DMS153 treated with DMSO at 0.1 percent for 48 hours (cell line): ENCODE data around the gene PTPRJ.
"Not testable (repeated sequence)": the region's sequence is repeated elsewhere in the genome, so short reads cannot be mapped to it uniquely, and the experiment has no call there.

Experiments
- DNase-seq: peaks from one replicate; lab custom pipeline; 2025; ENCODE audit not compliant: unreplicated experiment; lab: John Stamatoyannopoulos, UW

The PTPRJ gene

GRCh38 chr11:48108231-48109045 lies 128.1 kb downstream of the PTPRJ start:
- DNase-seq: no peak

- peak; percentile 64 for DNase-seq
Measured at GRCh38 chr11:48109046-48109666, 128.8 kb downstream of the PTPRJ start.

GRCh38 chr11:48110509-48110766 lies 130.1 kb downstream of the PTPRJ start:
- DNase-seq: no peak

- DNase-seq: no peak
Measured at GRCh38 chr11:48111891-48112290, 131.5 kb downstream of the PTPRJ start.

- DNase-seq: no peak
Measured at GRCh38 chr11:48114740-48115139, 134.4 kb downstream of the PTPRJ start.

GRCh38 chr11:48116437-48117228 lies 136.3 kb downstream of the PTPRJ start:
- DNase-seq: no peak

GRCh38 chr11:48122246-48122645 lies 141.9 kb downstream of the PTPRJ start:
- DNase-seq: no peak

GRCh38 chr11:48122656-48123055 lies 142.3 kb downstream of the PTPRJ start:
- no peak for DNase-seq

GRCh38 chr11:48123254-48123875 lies 143.0 kb downstream of the PTPRJ start:
- no peak for DNase-seq

GRCh38 chr11:48123934-48124755 lies 143.8 kb downstream of the PTPRJ start:
- no peak for DNase-seq

- DNase-seq: no peak
Measured at GRCh38 chr11:48124880-48125279, 144.5 kb downstream of the PTPRJ start.

- no peak for DNase-seq
Measured at GRCh38 chr11:48125866-48126265, 145.5 kb downstream of the PTPRJ start.

GRCh38 chr11:48127521-48128183 lies 147.3 kb downstream of the PTPRJ start:
- DNase-seq: no peak

- no peak for DNase-seq
Measured at GRCh38 chr11:48129697-48130395, 149.5 kb downstream of the PTPRJ start.

- DNase-seq: no peak
Measured at GRCh38 chr11:48134221-48134922, 154.0 kb downstream of the PTPRJ start.

GRCh38 chr11:48138222-48138621 lies 157.9 kb downstream of the PTPRJ start:
- DNase-seq: no peak

GRCh38 chr11:48139896-48140295 lies 159.5 kb downstream of the PTPRJ start:
- not testable (repeated sequence) for DNase-seq

GRCh38 chr11:48141475-48142122 lies 161.2 kb downstream of the PTPRJ start:
- DNase-seq: no peak
